IPS-NIHi7 (cell line): ENCODE data around the gene CCAR1.
"Not testable (repeated sequence)": the region's sequence is repeated elsewhere in the genome, so short reads cannot be mapped to it uniquely, and the experiment has no call there.

Source experiments
- DNase-seq: peaks from one replicate; pipeline ENCODE4 v3.0.0; 2012; ENCODE audit warnings: mixed read lengths; ENCODE audit errors: extremely low spot score

Gene CCAR1

GRCh38 chr10:68828833-68829232, 107.8 kb downstream of the CCAR1 start:
- no peak for DNase-seq

GRCh38 chr10:68829521-68829920, 108.5 kb downstream of the CCAR1 start:
- no peak for DNase-seq

GRCh38 chr10:68829952-68830351, 108.9 kb downstream of the CCAR1 start:
- DNase-seq: no peak

GRCh38 chr10:68831961-68832455, 111.0 kb downstream of the CCAR1 start:
- no peak for DNase-seq

- no peak for DNase-seq
Observed at GRCh38 chr10:68832601-68833000, 111.6 kb downstream of the CCAR1 start.

GRCh38 chr10:68837626-68838322, 116.7 kb downstream of the CCAR1 start:
- no peak for DNase-seq

- not testable (repeated sequence) for DNase-seq
Observed at GRCh38 chr10:68840650-68841049, 119.6 kb downstream of the CCAR1 start.
